Ovary (tissue), 3 donors: ENCODE results near the gene ZNF674.

Experiments used
- EP300 ChIP-seq: sonication (generic); formaldehyde crosslinking; IDR thresholded peaks from one replicate; pipeline ENCODE4 v1.6.1; 2017; ENCODE audit warnings: antibody characterized with exemption
- POLR2A ChIP-seq: fragments of 450-650 bp; IDR thresholded peaks from one replicate; pipeline ENCODE4 v1.6.1; 2017; ENCODE audit warnings: antibody characterized with exemption, mild to moderate bottlenecking, moderate library complexity
- TF ChIP-seq, protein P1 (sequence below), 3 donors: fragments of 450-650 bp in 2 of 3; fragments of 200-600 bp in 1 of 3; IDR thresholded peaks; one replicate each; pipeline versions ENCODE4 v1.5.1 to v1.8.0; 2016 to 2022; ENCODE audit warnings: antibody characterized with exemption in 3 of 3, mild to moderate bottlenecking in 1 of 3
- donor health status: DM: no; HTN: no; CAD: no.

DNA sequence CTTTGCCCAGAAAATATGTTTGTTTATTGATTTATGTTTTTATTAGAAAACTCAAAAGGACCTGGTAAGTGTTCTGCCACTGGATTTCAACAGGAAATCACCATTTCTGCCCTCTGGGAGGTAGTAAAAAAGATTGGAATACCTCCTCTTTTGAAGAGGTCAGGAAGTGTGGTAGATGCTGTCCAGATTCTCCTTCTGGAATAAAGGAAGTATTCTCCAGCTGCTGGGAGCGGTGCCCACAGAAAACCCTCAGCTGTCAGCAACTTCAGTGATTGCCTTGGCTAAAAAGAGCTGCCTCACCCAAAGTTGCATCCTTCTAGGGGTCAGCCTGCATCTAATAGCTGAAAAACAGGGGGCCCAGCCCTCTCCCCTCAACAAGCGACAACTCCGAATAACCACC, 13.8 kb upstream of the ZNF674 start:
- TF ChIP-seq POLR2A (no peak), EP300 (no peak)
- TF ChIP-seq, protein P1, sequence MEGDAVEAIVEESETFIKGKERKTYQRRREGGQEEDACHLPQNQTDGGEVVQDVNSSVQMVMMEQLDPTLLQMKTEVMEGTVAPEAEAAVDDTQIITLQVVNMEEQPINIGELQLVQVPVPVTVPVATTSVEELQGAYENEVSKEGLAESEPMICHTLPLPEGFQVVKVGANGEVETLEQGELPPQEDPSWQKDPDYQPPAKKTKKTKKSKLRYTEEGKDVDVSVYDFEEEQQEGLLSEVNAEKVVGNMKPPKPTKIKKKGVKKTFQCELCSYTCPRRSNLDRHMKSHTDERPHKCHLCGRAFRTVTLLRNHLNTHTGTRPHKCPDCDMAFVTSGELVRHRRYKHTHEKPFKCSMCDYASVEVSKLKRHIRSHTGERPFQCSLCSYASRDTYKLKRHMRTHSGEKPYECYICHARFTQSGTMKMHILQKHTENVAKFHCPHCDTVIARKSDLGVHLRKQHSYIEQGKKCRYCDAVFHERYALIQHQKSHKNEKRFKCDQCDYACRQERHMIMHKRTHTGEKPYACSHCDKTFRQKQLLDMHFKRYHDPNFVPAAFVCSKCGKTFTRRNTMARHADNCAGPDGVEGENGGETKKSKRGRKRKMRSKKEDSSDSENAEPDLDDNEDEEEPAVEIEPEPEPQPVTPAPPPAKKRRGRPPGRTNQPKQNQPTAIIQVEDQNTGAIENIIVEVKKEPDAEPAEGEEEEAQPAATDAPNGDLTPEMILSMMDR (IDR thresholded peaks at IDR 0.05) = no peak
